Caki2 (cell line): Measurements from ENCODE around the gene MYO18B. TPM values are rescaled to one million over a fixed set of nuclear protein-coding genes. Genes with fewer than 3 reads are reported as not detected.

Source experiments
- DNase-seq: peaks from one replicate; pipeline ENCODE4 v3.0.0-alpha.2; 2015; ENCODE audit warnings: low read depth
- in situ Hi-C: cut with HindIII; loops from 2 replicates; pipeline ENCODE4 v1.10.0; 2016; ENCODE audit warnings: low sequenced_read_pairs, low pct_unique_long_range_greater_than_20kb, mixed read lengths
- total RNA-seq: library from RNA; depleted of rRNA; stranded (reverse); fragments of >200 nt; shearing (Covaris generic); gene quantifications from 2 replicates; pipeline ENCODE4 v1.2.3, GENCODE V29; 2014; ENCODE audit warnings: low replicate concordance

Gene MYO18B
- total RNA-seq, 1 experiment from 2014 or later, result not detected

- no peak for DNase-seq
- in situ Hi-C loops, result no loop called here
Measured at GRCh38 chr22:25941365-25941960, 199.5 kb downstream of the MYO18B start.

- in situ Hi-C loops, result no loop called here
- DNase-seq, result no peak
Measured at GRCh38 chr22:25942115-25942855, 200.3 kb downstream of the MYO18B start.

GRCh38 chr22:25942856-25943411 is 200.9 kb downstream of the MYO18B start:
- no peak for DNase-seq

GRCh38 chr22:25950111-25950510 is 208.1 kb downstream of the MYO18B start:
- in situ Hi-C loops, result no loop called here
- DNase-seq, result no peak

More at GRCh38 chr22:25942856-25943411, 200.9 kb downstream of the MYO18B start:
- in situ Hi-C loops, result no loop called here

GRCh38 chr22:25953276-25953675 is 211.3 kb downstream of the MYO18B start:
- in situ Hi-C loops, result no loop called here
- DNase-seq, result no peak

GRCh38 chr22:25953919-25954318 is 211.9 kb downstream of the MYO18B start:
- in situ Hi-C loops, result no loop called here
- no peak for DNase-seq

- in situ Hi-C loops, result no loop called here
- no peak for DNase-seq
Measured at GRCh38 chr22:25955323-25955722, 213.3 kb downstream of the MYO18B start.

- in situ Hi-C loops, result no loop called here
Measured at GRCh38 chr22:25956801-25957200, 214.8 kb downstream of the MYO18B start.

GRCh38 chr22:25959818-25960774 is 218.1 kb downstream of the MYO18B start:
- no peak for DNase-seq
- in situ Hi-C loops, result no loop called here

More at GRCh38 chr22:25956801-25957200, 214.8 kb downstream of the MYO18B start:
- no peak for DNase-seq

- no peak for DNase-seq
- in situ Hi-C loops, result no loop called here
Measured at GRCh38 chr22:25961699-25962098, 219.7 kb downstream of the MYO18B start.

GRCh38 chr22:25962711-25963110 is 220.7 kb downstream of the MYO18B start:
- no peak for DNase-seq
- in situ Hi-C loops, result no loop called here

GRCh38 chr22:25964961-25965730 is 223.2 kb downstream of the MYO18B start:
- in situ Hi-C loops, result no loop called here
- no peak for DNase-seq

- no peak for DNase-seq
Measured at GRCh38 chr22:25966448-25966913, 224.5 kb downstream of the MYO18B start.

GRCh38 chr22:25969286-25969685 is 227.3 kb downstream of the MYO18B start:
- in situ Hi-C loops, result no loop called here

More at GRCh38 chr22:25966448-25966913, 224.5 kb downstream of the MYO18B start:
- in situ Hi-C loops, result no loop called here

GRCh38 chr22:25969901-25970300 is 227.9 kb downstream of the MYO18B start:
- DNase-seq, result no peak
- in situ Hi-C loops, result no loop called here

More at GRCh38 chr22:25969286-25969685, 227.3 kb downstream of the MYO18B start:
- DNase-seq, result no peak

- peak; percentile 13 for DNase-seq
- in situ Hi-C loops, result no loop called here
Measured at GRCh38 chr22:25970374-25970911, 228.5 kb downstream of the MYO18B start.
